Colonic mucosa (tissue), 4 donors: ENCODE data around the gene TUFT1. TPM values are rescaled to one million over a fixed set of nuclear protein-coding genes. Genes with fewer than 3 reads are reported as not detected.

Experiments
- DNase-seq: peaks from one replicate; pipeline ENCODE4 v3.0.0-alpha.2; 2020
- H3K27ac ChIP-seq: fragments of 200-600 bp; one replicate; pipeline ENCODE4 v1.8.0; 2021
- H3K27me3 ChIP-seq: fragments of 200-600 bp; one replicate; pipeline ENCODE4 v1.8.0; 2021
- H3K36me3 ChIP-seq: fragments of 200-600 bp; one replicate; pipeline ENCODE4 v1.8.0; 2021
- H3K4me1 ChIP-seq: fragments of 200-600 bp; one replicate; pipeline ENCODE4 v1.8.0; 2021; ENCODE audit warnings: mild to moderate bottlenecking
- H3K4me3 ChIP-seq: fragments of 200-600 bp; one replicate; pipeline ENCODE4 v1.8.0; 2021
- H3K9ac ChIP-seq, 2 donors: one replicate each; pipeline ENCODE4 v1.7.0; 2013; ENCODE audit warnings: control low read depth in 2 of 2, low read depth in 2 of 2, low read length in 2 of 2
- H3K9me3 ChIP-seq: fragments of 200-600 bp; one replicate; pipeline ENCODE4 v1.8.0; 2021
- CTCF ChIP-seq: fragments of 200-600 bp; IDR thresholded peaks from one replicate; pipeline ENCODE4 v1.8.0; 2022; ENCODE audit warnings: antibody characterized with exemption, mild to moderate bottlenecking
- intact Hi-C: fragments of 100-400 bp; cut with DNase I; formaldehyde crosslinking; loops from one replicate; pipeline ENCODE4 v1.14.1; 2022
- microRNA-seq: library from miRNA; unstranded; fragments of <30 nt; microRNA quantifications from one replicate; pipeline ENCODE4, GENCODE V29; 2019
- total RNA-seq, 2 donors: library from RNA; stranded (reverse); fragmentation: NEBNext Ultra II Directional in 1 of 2; extraction: Animal tissue kit (Norgen Biotek cat#: 25700) in 1 of 2; gene quantifications; one replicate each; pipeline ENCODE4 v1.2.1, GENCODE V29; 2021
- donor health status: healthy.
- donor health status: DM: no; HTN: no; CAD: no.
- donor health status: DM: no; HTN: no; CAD: no.

The TUFT1 gene
- total RNA-seq, 2 donors from 2014 or later, result 25.5 to 40.6 TPM

GRCh38 chr1:151624783-151625182, 84.7 kb downstream of the TUFT1 start:
- no peak overlapping the region for H3K4me3 ChIP-seq
- no peak overlapping the region for H3K27ac ChIP-seq
- DNase-seq, result no peak
- no peak for TF ChIP-seq CTCF
- no peaks in the 10 kb centered on the region for H3K27me3 ChIP-seq
- H3K9me3 ChIP-seq, result no peaks in the 10 kb centered on the region
- H3K36me3 ChIP-seq, result no peaks in the 10 kb centered on the region
- no peaks in the 10 kb centered on the region for H3K4me1 ChIP-seq
- no peak overlapping the region for H3K9ac ChIP-seq
- intact Hi-C loops, result no loop called here

GRCh38 chr1:151626740-151627334, 86.7 kb downstream of the TUFT1 start:
- no peak for DNase-seq
- no peaks in the 10 kb centered on the region for H3K36me3 ChIP-seq
- no peaks in the 10 kb centered on the region for H3K9me3 ChIP-seq
- H3K4me1 ChIP-seq, result no peaks in the 10 kb centered on the region
- no peak overlapping the region for H3K9ac ChIP-seq
- H3K27me3 ChIP-seq, result no peaks in the 10 kb centered on the region
- H3K4me3 ChIP-seq, result no peak overlapping the region
- intact Hi-C loops, result no loop called here
- no peak overlapping the region for H3K27ac ChIP-seq
- no peak for TF ChIP-seq CTCF

- Histone ChIP-seq H3K27ac (no peak overlapping the region), H3K9ac (no peak overlapping the region), H3K36me3 (no peaks in the 10 kb centered on the region), H3K27me3 (no peaks in the 10 kb centered on the region), H3K9me3 (no peaks in the 10 kb centered on the region), H3K4me1 (no peaks in the 10 kb centered on the region), H3K4me3 (no peak overlapping the region)
- intact Hi-C loops, result no loop called here
- no peak for TF ChIP-seq CTCF
- no peak for DNase-seq
These were observed 89.2 kb downstream of the TUFT1 start for GRCh38 chr1:151629278-151629677.

Small RNA genes lying within 50 kb of the gene (microRNA-seq; reads per million reads assigned to microRNA genes)
- gene MIR554, result not detected

Other genes starting within 250 kb of the TUFT1 start
- 10 to 100 TPM; 47.2 to 53.5 TPM for gene PI4KB, start 212.9 kb upstream of the TUFT1 start, total RNA-seq
- gene RFX5, start 193.1 kb upstream of the TUFT1 start, total RNA-seq, result 10 to 100 TPM; 28.6 to 44.1 TPM
- gene SELENBP1, start 167.6 kb upstream of the TUFT1 start, total RNA-seq, result 100 to 1,000 TPM; 744 to 902 TPM
- 100 to 1,000 TPM; 179 to 273 TPM for gene PSMB4, start 140.7 kb upstream of the TUFT1 start, total RNA-seq
- gene POGZ, start 80.8 kb upstream of the TUFT1 start, total RNA-seq, result 10 to 100 TPM; 49.6 to 50.0 TPM
- gene CGN, start 28.9 kb upstream of the TUFT1 start, total RNA-seq, result 100 to 1,000 TPM; 118 to 148 TPM
- gene SNX27, start 71.7 kb downstream of the TUFT1 start, total RNA-seq, result 10 to 100 TPM; 28.7 to 32.0 TPM
- gene CELF3, start 176.5 kb downstream of the TUFT1 start, total RNA-seq, result 1 to 10 TPM; 2.7 to 2.8 TPM
- gene RIIAD1, start 181.2 kb downstream of the TUFT1 start, total RNA-seq, result under 1 TPM in 1 of 2 donors, not detected in 1; 0.91 TPM
- gene MRPL9, start 223.2 kb downstream of the TUFT1 start, total RNA-seq, result 100 to 1,000 TPM in 1 of 2 donors, 10 to 100 TPM in 1; 49.4 to 104 TPM